Kidney (tissue), 14 donors: ENCODE results near the gene HMG20B. TPM values are rescaled to one million over a fixed set of nuclear protein-coding genes. Genes with fewer than 3 reads are reported as not detected.

Source experiments
- DNase-seq, 5 donors: peaks; one replicate each; pipeline ENCODE4 v3.0.0-alpha.2; 2013 to 2020
- FAIRE-seq: peaks from 2 replicates; lab custom pipeline; 2012; peaks lifted over from hg19 to GRCh38; lab: Jason Lieb, UNC
- H3K27ac ChIP-seq, 2 donors: one replicate each; pipeline ENCODE4 v1.7.0; 2013; ENCODE audit warnings: low read depth in 2 of 2, low read length in 2 of 2, inconsistent platforms in 1 of 2
- H3K27me3 ChIP-seq: one replicate; pipeline ENCODE4 v1.7.1; 2013; ENCODE audit warnings: low read length, inconsistent platforms; ENCODE audit not compliant: control insufficient read depth, insufficient read depth
- H3K36me3 ChIP-seq, 3 donors: one replicate each; pipeline versions ENCODE4 v1.7.0 to v1.7.1; 2013; ENCODE audit warnings: low read length in 3 of 3, control low read depth in 1 of 3, inconsistent platforms in 1 of 3; ENCODE audit not compliant: insufficient read depth in 3 of 3, control insufficient read depth in 2 of 3
- H3K4me1 ChIP-seq, 3 donors: one replicate each; pipeline versions ENCODE4 v1.7.0 to v1.7.1; 2013; ENCODE audit warnings: low read length in 3 of 3, inconsistent platforms in 1 of 3, low read depth in 1 of 3; ENCODE audit not compliant: control insufficient read depth in 2 of 3, insufficient read depth in 2 of 3
- H3K4me3 ChIP-seq, 3 donors: one replicate each; pipeline versions ENCODE4 v1.7.0 to v1.8.1; 2013; ENCODE audit warnings: low read length in 3 of 3, control low read depth in 1 of 3, inconsistent platforms in 1 of 3
- H3K9ac ChIP-seq, 3 donors: one replicate each; pipeline versions ENCODE4 v1.7.0 to v1.7.1; 2013; ENCODE audit warnings: low read length in 3 of 3, control low read depth in 1 of 3, inconsistent platforms in 1 of 3
- H3K9me3 ChIP-seq, 3 donors: one replicate each; pipeline versions ENCODE4 v1.7.0 to v1.7.1; 2013; ENCODE audit warnings: low read length in 3 of 3, control low read depth in 1 of 3, inconsistent platforms in 1 of 3; ENCODE audit not compliant: control insufficient read depth in 2 of 3, insufficient read depth in 1 of 3
- intact Hi-C: fragments of 100-400 bp; cut with DNase I; formaldehyde crosslinking; loops from one replicate; pipeline ENCODE4 v1.11.1; 2022
- polyA plus RNA-seq: library from polyadenylated mRNA; stranded (reverse); fragments of 350-450 nt; fragmentation: Illumina TruSeq; extraction: RNeasy Lipid Tissue Mini Kit (QIAGEN cat#74804); gene quantifications from one replicate; pipeline ENCODE4 v1.2.3, GENCODE V29; 2014; ENCODE audit warnings: low read depth, low replicate concordance; ENCODE audit not compliant: insufficient read depth
- total RNA-seq: library from RNA; stranded (reverse); fragmentation: NEBNext Ultra II Directional; extraction: Animal tissue kit (Norgen Biotek cat#: 25700); gene quantifications from one replicate; pipeline ENCODE4 v1.2.1, GENCODE V29; 2021
- TF ChIP-seq, protein P1 (sequence below): IDR thresholded peaks from 3 replicates; pipeline ENCODE4 v1.5.1; 2012; ENCODE audit warnings: mild to moderate bottlenecking, moderate library complexity, borderline replicate concordance; ENCODE audit not compliant: insufficient read depth; ENCODE audit errors: extremely low read depth
- donor health status: control.
- donor health status: control.
- donor health status: control.
- donor health status: control.
- donor health status: control.
- donor health status: DM: yes; HTN: yes; CAD: no.
- donor health status: Normal renal cell carcinoma (clear cell type).

The HMG20B gene
- total and polyA plus RNA-seq, 2 donors from 2014 or later = 69.7 to 82.6 TPM

DNA sequence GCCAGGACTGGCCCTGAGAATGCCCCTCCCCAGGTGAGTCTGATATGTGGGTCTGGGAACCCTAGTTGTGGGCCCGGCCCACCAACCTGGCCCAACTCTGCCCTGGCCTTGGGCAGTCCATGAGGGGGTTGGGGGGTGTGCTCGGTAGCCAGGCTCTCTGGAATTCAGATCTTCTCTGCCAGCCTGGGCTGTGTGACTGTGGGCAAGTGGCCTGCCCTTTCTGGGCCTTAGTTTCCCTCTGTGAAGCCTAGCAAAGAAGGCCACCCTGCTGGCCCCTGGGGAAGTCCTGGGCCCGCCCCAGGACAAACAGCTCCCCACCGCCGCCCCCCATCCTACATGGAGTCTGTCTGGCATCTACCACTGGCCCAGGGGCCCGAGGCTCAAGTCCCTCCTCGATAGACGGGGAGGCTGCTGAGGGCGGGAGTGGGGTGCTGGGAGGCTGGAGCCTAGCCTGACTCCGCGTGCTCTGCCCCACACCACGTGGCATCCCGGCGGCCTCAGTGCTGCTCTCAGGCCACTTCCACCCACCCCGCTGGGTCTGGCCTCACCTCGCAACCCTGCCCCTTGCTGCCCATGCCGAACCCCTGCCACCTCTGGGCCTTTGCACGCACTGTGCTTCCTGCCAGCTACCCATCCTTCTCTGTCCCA, 42.2 kb downstream of the HMG20B start:
- Histone ChIP-seq H3K9me3 (no peaks in the 10 kb centered on the region), H3K9ac (no peak overlapping the region), H3K36me3 (peaks cover 0 to 2% (median 0%) of the 10 kb centered on the region in 3 donors), H3K27me3 (no peaks in the 10 kb centered on the region), H3K27ac (no peak overlapping the region), H3K4me3 (no peak overlapping the region), H3K4me1 (peaks cover 0 to 6% (median 0%) of the 10 kb centered on the region in 3 donors)
- intact Hi-C loops = no loop called here
- FAIRE-seq (no peak), DNase-seq (peak in 1 of 5 donors; percentile 75)
- TF ChIP-seq, protein P1, sequence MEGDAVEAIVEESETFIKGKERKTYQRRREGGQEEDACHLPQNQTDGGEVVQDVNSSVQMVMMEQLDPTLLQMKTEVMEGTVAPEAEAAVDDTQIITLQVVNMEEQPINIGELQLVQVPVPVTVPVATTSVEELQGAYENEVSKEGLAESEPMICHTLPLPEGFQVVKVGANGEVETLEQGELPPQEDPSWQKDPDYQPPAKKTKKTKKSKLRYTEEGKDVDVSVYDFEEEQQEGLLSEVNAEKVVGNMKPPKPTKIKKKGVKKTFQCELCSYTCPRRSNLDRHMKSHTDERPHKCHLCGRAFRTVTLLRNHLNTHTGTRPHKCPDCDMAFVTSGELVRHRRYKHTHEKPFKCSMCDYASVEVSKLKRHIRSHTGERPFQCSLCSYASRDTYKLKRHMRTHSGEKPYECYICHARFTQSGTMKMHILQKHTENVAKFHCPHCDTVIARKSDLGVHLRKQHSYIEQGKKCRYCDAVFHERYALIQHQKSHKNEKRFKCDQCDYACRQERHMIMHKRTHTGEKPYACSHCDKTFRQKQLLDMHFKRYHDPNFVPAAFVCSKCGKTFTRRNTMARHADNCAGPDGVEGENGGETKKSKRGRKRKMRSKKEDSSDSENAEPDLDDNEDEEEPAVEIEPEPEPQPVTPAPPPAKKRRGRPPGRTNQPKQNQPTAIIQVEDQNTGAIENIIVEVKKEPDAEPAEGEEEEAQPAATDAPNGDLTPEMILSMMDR = no peak

- FAIRE-seq (no peak), DNase-seq (no peak)
Measured at GRCh38 chr19:3615524-3616135, 42.9 kb downstream of the HMG20B start.

DNA sequence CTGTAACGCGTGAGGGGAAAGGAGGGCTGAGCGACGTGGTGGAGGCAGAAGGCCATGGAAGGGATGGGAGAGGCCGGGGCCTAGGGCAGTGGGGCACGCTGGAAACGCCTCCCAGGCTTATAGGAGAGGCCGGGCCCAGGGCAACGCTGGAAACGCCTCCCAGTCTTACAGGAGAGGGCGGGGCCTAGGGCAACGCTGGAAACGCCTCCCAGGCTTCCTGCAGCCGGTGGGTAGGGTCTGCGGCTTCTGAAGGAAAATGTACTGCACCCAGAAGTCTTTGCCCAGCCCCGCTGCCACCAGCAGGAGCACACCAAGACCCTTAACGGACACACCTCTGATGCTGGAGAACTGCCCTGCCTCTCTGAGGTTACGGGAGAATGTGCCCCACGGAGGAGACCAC, 44.7 kb downstream of the HMG20B start:
- DNase-seq = no peak
- Histone ChIP-seq H3K4me1 (peaks cover 0 to 3% (median 0%) of the 10 kb centered on the region in 3 donors), H3K4me3 (no peak overlapping the region), H3K9ac (no peak overlapping the region), H3K27me3 (no peaks in the 10 kb centered on the region), H3K27ac (no peak overlapping the region), H3K9me3 (no peaks in the 10 kb centered on the region), H3K36me3 (no peaks in the 10 kb centered on the region)
- intact Hi-C loops = no loop called here
- TF ChIP-seq, protein P1 = no peak
- no peak for FAIRE-seq

More at GRCh38 chr19:3615524-3616135, 42.9 kb downstream of the HMG20B start:
- Histone ChIP-seq H3K9ac (no peak overlapping the region), H3K9me3 (no peaks in the 10 kb centered on the region), H3K36me3 (peaks cover 0 to 2% (median 0%) of the 10 kb centered on the region in 3 donors), H3K27me3 (no peaks in the 10 kb centered on the region), H3K27ac (no peak overlapping the region), H3K4me3 (no peak overlapping the region), H3K4me1 (peaks cover 0 to 3% (median 0%) of the 10 kb centered on the region in 3 donors)
- intact Hi-C loops = no loop called here
- TF ChIP-seq, protein P1 = no peak
